HCT116 (cell line): ENCODE measurements around the gene PTX4.

Experiments
- CBX3 ChIP-seq: IDR thresholded peaks from 2 replicates; pipeline ENCODE4 v1.6.1; 2012; ENCODE audit warnings: low read depth
- CEBPB ChIP-seq: IDR thresholded peaks from 2 replicates; pipeline ENCODE4 v1.6.1; 2012; ENCODE audit warnings: low read depth
- EZH2 ChIP-seq: fragments of 200-600 bp; sonication (generic); IDR thresholded peaks from 2 replicates; pipeline ENCODE4 v1.6.1; 2017; ENCODE audit warnings: antibody characterized with exemption, mixed run types
- MAX ChIP-seq: IDR thresholded peaks from 2 replicates; pipeline ENCODE4 v1.6.1; 2012
- POLR2A ChIP-seq: IDR thresholded peaks from 2 replicates; pipeline ENCODE4 v1.7.0; 2011; ENCODE audit warnings: borderline replicate concordance; ENCODE audit not compliant: insufficient read depth, insufficient read length; ENCODE audit errors: extremely low read depth
- POLR2AphosphoS5 ChIP-seq: IDR thresholded peaks from 2 replicates; pipeline ENCODE4 v1.6.1; 2011; ENCODE audit warnings: mild to moderate bottlenecking, low read depth, low read length, moderate library complexity
- TF ChIP-seq, protein P1 (sequence below), 3 experiments: fragments of 200-600 bp in 1 of 3; sonication (generic) in 1 of 3; IDR thresholded peaks in 2 of 3; conservative IDR thresholded peaks in 1 of 3; 2 replicates each; pipeline ENCODE4 v1.5.1; 2012 to 2017; ENCODE audit warnings: low read depth in 2 of 3, low read length in 2 of 3, antibody characterized with exemption in 1 of 3, borderline replicate concordance in 1 of 3, control low read depth in 1 of 3, mild to moderate bottlenecking in 1 of 3, mixed read lengths in 1 of 3, mixed run types in 1 of 3, moderate library complexity in 1 of 3; ENCODE audit not compliant: insufficient read depth in 1 of 3
- TF ChIP-seq, protein P2 (sequence below): IDR thresholded peaks from 2 replicates; pipeline ENCODE4 v1.6.1; 2012; ENCODE audit warnings: low read depth

GRCh38 chr16:1449201-1449788 lies 39.4 kb downstream of the PTX4 start:
- TF ChIP-seq, protein P1, sequence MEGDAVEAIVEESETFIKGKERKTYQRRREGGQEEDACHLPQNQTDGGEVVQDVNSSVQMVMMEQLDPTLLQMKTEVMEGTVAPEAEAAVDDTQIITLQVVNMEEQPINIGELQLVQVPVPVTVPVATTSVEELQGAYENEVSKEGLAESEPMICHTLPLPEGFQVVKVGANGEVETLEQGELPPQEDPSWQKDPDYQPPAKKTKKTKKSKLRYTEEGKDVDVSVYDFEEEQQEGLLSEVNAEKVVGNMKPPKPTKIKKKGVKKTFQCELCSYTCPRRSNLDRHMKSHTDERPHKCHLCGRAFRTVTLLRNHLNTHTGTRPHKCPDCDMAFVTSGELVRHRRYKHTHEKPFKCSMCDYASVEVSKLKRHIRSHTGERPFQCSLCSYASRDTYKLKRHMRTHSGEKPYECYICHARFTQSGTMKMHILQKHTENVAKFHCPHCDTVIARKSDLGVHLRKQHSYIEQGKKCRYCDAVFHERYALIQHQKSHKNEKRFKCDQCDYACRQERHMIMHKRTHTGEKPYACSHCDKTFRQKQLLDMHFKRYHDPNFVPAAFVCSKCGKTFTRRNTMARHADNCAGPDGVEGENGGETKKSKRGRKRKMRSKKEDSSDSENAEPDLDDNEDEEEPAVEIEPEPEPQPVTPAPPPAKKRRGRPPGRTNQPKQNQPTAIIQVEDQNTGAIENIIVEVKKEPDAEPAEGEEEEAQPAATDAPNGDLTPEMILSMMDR (IDR thresholded peaks at IDR 0.05 in 2 of 3, conservative IDR thresholded peaks at IDR 0.05 in 1 of 3; ENCODE audit: borderline replicate concordance in 1 of 3, insufficient read depth in 1 of 3, low read depth in 2 of 3, low read length in 2 of 3): no peak
- TF ChIP-seq EZH2 (no peak), CEBPB (no peak), POLR2A (no peak), MAX (no peak), POLR2AphosphoS5 (no peak), CBX3 (no peak)
- TF ChIP-seq, protein P2, sequence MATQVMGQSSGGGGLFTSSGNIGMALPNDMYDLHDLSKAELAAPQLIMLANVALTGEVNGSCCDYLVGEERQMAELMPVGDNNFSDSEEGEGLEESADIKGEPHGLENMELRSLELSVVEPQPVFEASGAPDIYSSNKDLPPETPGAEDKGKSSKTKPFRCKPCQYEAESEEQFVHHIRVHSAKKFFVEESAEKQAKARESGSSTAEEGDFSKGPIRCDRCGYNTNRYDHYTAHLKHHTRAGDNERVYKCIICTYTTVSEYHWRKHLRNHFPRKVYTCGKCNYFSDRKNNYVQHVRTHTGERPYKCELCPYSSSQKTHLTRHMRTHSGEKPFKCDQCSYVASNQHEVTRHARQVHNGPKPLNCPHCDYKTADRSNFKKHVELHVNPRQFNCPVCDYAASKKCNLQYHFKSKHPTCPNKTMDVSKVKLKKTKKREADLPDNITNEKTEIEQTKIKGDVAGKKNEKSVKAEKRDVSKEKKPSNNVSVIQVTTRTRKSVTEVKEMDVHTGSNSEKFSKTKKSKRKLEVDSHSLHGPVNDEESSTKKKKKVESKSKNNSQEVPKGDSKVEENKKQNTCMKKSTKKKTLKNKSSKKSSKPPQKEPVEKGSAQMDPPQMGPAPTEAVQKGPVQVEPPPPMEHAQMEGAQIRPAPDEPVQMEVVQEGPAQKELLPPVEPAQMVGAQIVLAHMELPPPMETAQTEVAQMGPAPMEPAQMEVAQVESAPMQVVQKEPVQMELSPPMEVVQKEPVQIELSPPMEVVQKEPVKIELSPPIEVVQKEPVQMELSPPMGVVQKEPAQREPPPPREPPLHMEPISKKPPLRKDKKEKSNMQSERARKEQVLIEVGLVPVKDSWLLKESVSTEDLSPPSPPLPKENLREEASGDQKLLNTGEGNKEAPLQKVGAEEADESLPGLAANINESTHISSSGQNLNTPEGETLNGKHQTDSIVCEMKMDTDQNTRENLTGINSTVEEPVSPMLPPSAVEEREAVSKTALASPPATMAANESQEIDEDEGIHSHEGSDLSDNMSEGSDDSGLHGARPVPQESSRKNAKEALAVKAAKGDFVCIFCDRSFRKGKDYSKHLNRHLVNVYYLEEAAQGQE: no peak
